Thyroid gland (tissue), 4 donors: ENCODE data around the gene BAHD1. TPM values are rescaled to one million over a fixed set of nuclear protein-coding genes. Genes with fewer than 3 reads are reported as not detected.

Source experiments
- DNase-seq, 2 donors: peaks; one replicate each; pipeline ENCODE4 v3.0.0-alpha.2; 2019
- H3K27ac ChIP-seq, 3 donors: fragments of 200-600 bp; sonication (generic); 1 replicate in 2 of 3; 2 replicates in 1 of 3; pipeline ENCODE4 v1.5.1; 2016 to 2019; ENCODE audit warnings: mild to moderate bottlenecking in 1 of 3, moderate library complexity in 1 of 3
- H3K27me3 ChIP-seq: fragments of 200-600 bp; sonication (generic); one replicate; pipeline ENCODE4 v1.5.1; 2019
- H3K36me3 ChIP-seq, 2 donors: fragments of 200-600 bp; sonication (generic); one replicate each; pipeline ENCODE4 v1.5.1; 2016 to 2019
- H3K4me1 ChIP-seq, 2 donors: fragments of 200-600 bp; sonication (generic); one replicate each; pipeline ENCODE4 v1.5.1; 2017 to 2019
- H3K4me3 ChIP-seq, 3 donors: fragments of 200-600 bp; sonication (generic); replicated peaks in 1 of 3; 1 replicate in 2 of 3; 2 replicates in 1 of 3; pipeline ENCODE4 v1.5.1; 2016; ENCODE audit warnings: mild to moderate bottlenecking in 1 of 3
- H3K9me3 ChIP-seq: fragments of 200-600 bp; sonication (generic); one replicate; pipeline ENCODE4 v1.5.1; 2017
- CTCF ChIP-seq, 6 experiments: fragments of 200-600 bp in 3 of 6; fragments of 450-650 bp in 3 of 6; sonication (generic) in 3 of 6; IDR thresholded peaks; one replicate each; pipeline ENCODE4 v1.5.1; 2016 to 2019; ENCODE audit warnings: antibody characterized with exemption in 6 of 6, mild to moderate bottlenecking in 2 of 6, inconsistent platforms in 1 of 6, moderate library complexity in 1 of 6
- POLR2A ChIP-seq, 2 donors: fragments of 450-650 bp; IDR thresholded peaks; one replicate each; pipeline ENCODE4 v1.6.1; 2017; ENCODE audit warnings: antibody characterized with exemption in 2 of 2, mild to moderate bottlenecking in 2 of 2, moderate library complexity in 1 of 2
- WGBS, 2 donors: methylation state at CpG; one replicate each; pipeline ENCODE4 v1.1.5; 2017; 5-methylcytosine and 5-hydroxymethylcytosine counted together
- intact Hi-C: fragments of 100-400 bp; cut with DNase I; formaldehyde crosslinking; loops from one replicate; pipeline ENCODE4 v1.15.1; 2023
- total RNA-seq, 4 donors: library from RNA; depleted of rRNA; stranded (reverse); fragments of >200 nt; gene quantifications; one replicate each; pipeline ENCODE4 v1.2.3, GENCODE V29; 2016

BAHD1 gene
- total RNA-seq, 4 donors from 2014 or later: 20.0 to 50.4 (median 35.1) TPM

DNA sequence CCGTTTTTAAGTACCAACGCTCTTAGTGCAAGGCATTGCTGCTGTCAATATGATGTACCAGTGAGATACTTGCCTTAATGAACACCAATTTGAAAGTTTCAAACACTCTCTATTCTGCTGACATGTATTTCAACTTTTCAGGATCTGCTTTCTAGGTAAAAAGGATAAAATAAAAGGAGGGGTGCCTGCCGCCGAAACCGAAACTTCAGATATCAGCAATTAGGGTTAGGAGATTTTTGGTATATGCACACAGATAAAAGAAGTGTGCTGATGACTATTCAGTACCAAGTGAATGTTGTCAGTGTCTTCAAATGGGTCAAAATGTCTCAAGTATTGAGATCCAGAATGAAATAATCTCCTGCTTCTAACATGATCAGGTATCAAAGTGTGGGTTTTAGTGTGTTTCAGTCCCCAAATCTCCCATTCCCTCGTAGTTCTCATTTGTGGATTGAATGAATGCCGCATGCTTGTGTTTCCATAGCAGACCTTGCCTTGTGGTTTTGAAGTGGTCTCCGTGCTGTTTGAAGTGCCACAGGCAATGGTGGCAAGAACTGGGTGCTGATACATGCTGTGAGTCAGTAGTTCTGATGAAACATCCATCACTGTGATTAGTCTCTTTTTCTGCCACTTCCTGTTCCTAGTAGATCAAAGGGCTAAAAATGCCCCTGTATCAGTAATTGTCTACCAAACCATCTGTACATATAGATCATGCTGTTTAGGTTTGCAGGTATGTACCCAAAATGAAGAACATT lies 52.5 kb downstream of the BAHD1 start:
- Histone ChIP-seq H3K27ac (no peak overlapping the region), H3K4me1 (no peaks in the 10 kb centered on the region), H3K27me3 (no peaks in the 10 kb centered on the region), H3K4me3 (no peak overlapping the region), H3K36me3 (no peaks in the 10 kb centered on the region), H3K9me3 (no peaks in the 10 kb centered on the region)
- TF ChIP-seq POLR2A (IDR thresholded peaks at IDR 0.05): no peak
- no peak for TF ChIP-seq CTCF (IDR thresholded peaks at IDR 0.05)
- intact Hi-C loops: no loop called here
- DNase-seq: no peak
- WGBS, 2 donors: 70 to 75% methylated on average over 8 of the region's 8 CpGs

- no peak for DNase-seq
- intact Hi-C loops: no loop called here
- no peak overlapping the region for H3K27ac ChIP-seq
- H3K9me3 ChIP-seq: no peaks in the 10 kb centered on the region
- no peaks in the 10 kb centered on the region for H3K4me1 ChIP-seq
- H3K36me3 ChIP-seq: no peaks in the 10 kb centered on the region
- 95% methylated on average over 2 of the region's 2 CpGs for WGBS, 2 donors
- H3K27me3 ChIP-seq: no peaks in the 10 kb centered on the region
- H3K4me3 ChIP-seq: no peak overlapping the region
- no peak for TF ChIP-seq POLR2A (IDR thresholded peaks at IDR 0.05)
- no peak for TF ChIP-seq CTCF (IDR thresholded peaks at IDR 0.05)
These were observed 54.8 kb downstream of the BAHD1 start for GRCh38 chr15:40495516-40495915.

DNA sequence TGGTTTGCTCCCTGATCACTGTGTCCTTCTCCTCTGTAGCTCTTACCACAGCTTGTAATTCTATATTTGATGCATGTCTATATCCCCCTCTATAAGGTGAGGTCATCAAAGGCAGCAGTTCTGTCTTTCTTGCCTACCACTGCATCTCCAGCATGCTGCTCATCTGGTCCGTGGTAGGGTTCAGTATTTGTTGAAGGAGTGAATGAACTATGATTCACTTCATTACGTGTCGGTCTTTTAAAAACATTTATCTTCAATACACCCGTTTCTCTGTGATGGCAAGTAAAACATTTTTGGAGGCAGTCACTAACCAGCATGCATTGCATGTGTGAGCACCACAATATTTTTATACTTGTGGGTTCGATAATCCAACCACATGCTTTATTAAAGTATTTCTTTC lies 57.7 kb downstream of the BAHD1 start:
- no peaks in the 10 kb centered on the region for H3K36me3 ChIP-seq
- WGBS, 2 donors: 83 to 85% methylated on average over 5 of the region's 5 CpGs

GRCh38 chr15:40498891-40499290 lies 58.1 kb downstream of the BAHD1 start:
- no peak for DNase-seq
- intact Hi-C loops: no loop called here
- Histone ChIP-seq H3K9me3 (no peaks in the 10 kb centered on the region), H3K4me1 (no peaks in the 10 kb centered on the region), H3K27me3 (no peaks in the 10 kb centered on the region), H3K27ac (no peak overlapping the region), H3K4me3 (no peak overlapping the region), H3K36me3 (no peaks in the 10 kb centered on the region)
- WGBS, 2 donors: 79% methylated on average over 4 of the region's 4 CpGs
- TF ChIP-seq POLR2A (IDR thresholded peaks at IDR 0.05) (no peak), CTCF (IDR thresholded peaks at IDR 0.05) (no peak)

More for the DNA sequence above, 57.7 kb downstream of the BAHD1 start:
- no peak for DNase-seq
- intact Hi-C loops: no loop called here
- no peaks in the 10 kb centered on the region for H3K4me1 ChIP-seq
- no peak overlapping the region for H3K27ac ChIP-seq
- no peak overlapping the region for H3K4me3 ChIP-seq
- H3K27me3 ChIP-seq: no peaks in the 10 kb centered on the region
- TF ChIP-seq CTCF (IDR thresholded peaks at IDR 0.05): no peak
- no peak for TF ChIP-seq POLR2A (IDR thresholded peaks at IDR 0.05)
- no peaks in the 10 kb centered on the region for H3K9me3 ChIP-seq

DNA sequence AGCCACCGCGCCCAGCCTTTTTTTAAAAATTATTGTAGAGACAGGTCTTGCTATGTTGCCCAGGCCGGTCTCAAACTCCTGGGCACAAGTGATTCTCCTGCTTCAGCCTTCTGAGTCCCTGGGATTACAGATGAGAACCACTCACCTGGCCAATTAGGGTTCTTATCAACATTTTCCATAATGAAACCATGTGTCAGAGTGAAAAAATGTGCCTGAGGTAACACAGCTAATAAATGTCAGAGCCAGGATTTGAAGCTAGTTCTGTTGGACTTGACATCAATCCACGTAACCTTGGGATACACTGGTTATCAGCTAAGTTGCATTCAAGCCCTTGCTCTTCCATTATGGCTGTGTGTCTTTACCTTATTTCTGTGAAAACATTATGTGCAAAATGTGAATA lies 59.2 kb downstream of the BAHD1 start:
- H3K36me3 ChIP-seq: no peaks in the 10 kb centered on the region
- no peaks in the 10 kb centered on the region for H3K4me1 ChIP-seq
- H3K27ac ChIP-seq: no peak overlapping the region
- 68 to 96% methylated on average over 4 of the region's 4 CpGs for WGBS, 2 donors
- H3K4me3 ChIP-seq: no peak overlapping the region
- H3K27me3 ChIP-seq: no peaks in the 10 kb centered on the region
- no peaks in the 10 kb centered on the region for H3K9me3 ChIP-seq
- no peak for DNase-seq
- intact Hi-C loops: loop anchor here (10.0 kb wide), 1 partner anchor 55 kb away; the partner anchor contains the start of gene BAHD1
- TF ChIP-seq POLR2A (IDR thresholded peaks at IDR 0.05) (no peak), CTCF (IDR thresholded peaks at IDR 0.05) (no peak)
